HEK293 (cell line): ENCODE data around the gene CSRP1.
"Not testable (repeated sequence)": the region's sequence is repeated elsewhere in the genome, so short reads cannot be mapped to it uniquely, and the experiment has no call there.

Experiments
- CTCF ChIA-PET: fragments of 350-600 bp; formaldehyde crosslinking; extraction: SDS; loops from one replicate; lab custom pipeline; 2021; ENCODE audit warnings: antibody characterized with exemption; lab: Yijun Ruan, JAX
- POLR2A ChIA-PET: fragments of 300-600 bp; formaldehyde crosslinking; extraction: SDS; loops from one replicate; lab custom pipeline; 2020; ENCODE audit warnings: antibody characterized with exemption, inconsistent platforms; lab: Yijun Ruan, JAX
- H3K27ac ChIP-seq: fragments of 200-500 bp; sonication (Bioruptor generic); 2 replicates; pipeline ENCODE4 v1.5.1; 2014; ENCODE audit warnings: low read depth, low read length, control low read depth, inconsistent platforms; ENCODE audit errors: extremely low read depth
- H3K36me3 ChIP-seq, 2 experiments: fragments of 200-500 bp in 1 of 2; sonication (Bioruptor generic) in 1 of 2; 1 replicate in 1 of 2; 2 replicates in 1 of 2; pipeline ENCODE4 v1.5.1; 2014 to 2017; ENCODE audit warnings: inconsistent platforms in 2 of 2, low read length in 2 of 2; ENCODE audit not compliant: control insufficient read depth in 2 of 2, insufficient read depth in 1 of 2
- H3K4me1 ChIP-seq: fragments of 200-500 bp; sonication (Bioruptor generic); 2 replicates; pipeline ENCODE4 v1.5.1; 2014; ENCODE audit warnings: mild to moderate bottlenecking, low read length, inconsistent platforms; ENCODE audit not compliant: control insufficient read depth, insufficient read depth
- H3K4me3 ChIP-seq: 2 replicates; pipeline ENCODE4 v1.5.1; 2011; ENCODE audit warnings: low read depth, mild to moderate bottlenecking, control low read depth, low read length, moderate library complexity
- H3K9me3 ChIP-seq: fragments of 200-500 bp; sonication (Bioruptor generic); 2 replicates; pipeline ENCODE4 v1.5.1; 2014; ENCODE audit warnings: low read depth, low read length, inconsistent platforms; ENCODE audit not compliant: control insufficient read depth, insufficient read depth
- GLIS1 ChIP-seq: fragments of 450-650 bp; formaldehyde crosslinking; IDR thresholded peaks from 2 replicates; pipeline ENCODE4 v1.5.1; 2016; ENCODE audit warnings: missing biosample characterization, missing genetic modification characterization
- KLF1 ChIP-seq: fragments of 450-650 bp; formaldehyde crosslinking; IDR thresholded peaks from 2 replicates; pipeline ENCODE4 v1.5.1; 2016; ENCODE audit warnings: missing biosample characterization, missing genetic modification characterization
- TCF7L2 ChIP-seq: IDR thresholded peaks from 2 replicates; pipeline ENCODE4 v1.6.1; 2011; ENCODE audit warnings: low read depth, mild to moderate bottlenecking, inconsistent platforms, low read length, moderate library complexity, borderline replicate concordance
- ZBTB21 ChIP-seq: fragments of 450-650 bp; formaldehyde crosslinking; IDR thresholded peaks from 2 replicates; pipeline ENCODE4 v1.5.1; 2017; ENCODE audit warnings: missing biosample characterization, missing genetic modification characterization
- ZNF202 ChIP-seq: fragments of 450-650 bp; formaldehyde crosslinking; IDR thresholded peaks from 2 replicates; pipeline ENCODE4 v1.5.1; 2016; ENCODE audit warnings: missing biosample characterization, missing genetic modification characterization, borderline replicate concordance
- ZNF324 ChIP-seq: fragments of 450-650 bp; formaldehyde crosslinking; IDR thresholded peaks from 2 replicates; pipeline ENCODE4 v1.5.1; 2016; ENCODE audit warnings: missing biosample characterization, missing genetic modification characterization
- ZNF624 ChIP-seq: fragments of 450-650 bp; formaldehyde crosslinking; IDR thresholded peaks from 2 replicates; pipeline ENCODE4 v1.5.1; 2017; ENCODE audit warnings: missing biosample characterization, missing genetic modification characterization
- ZNF629 ChIP-seq: fragments of 450-650 bp; formaldehyde crosslinking; IDR thresholded peaks from 2 replicates; pipeline ENCODE4 v1.5.1; 2017; ENCODE audit warnings: missing biosample characterization, missing genetic modification characterization
- ZNF677 ChIP-seq: fragments of 450-650 bp; IDR thresholded peaks from 2 replicates; pipeline ENCODE4 v1.5.0; 2018; ENCODE audit warnings: missing biosample characterization, mild to moderate bottlenecking, missing genetic modification characterization, moderate library complexity
- TF ChIP-seq, protein P1 (sequence below): fragments of 450-650 bp; formaldehyde crosslinking; IDR thresholded peaks from 2 replicates; pipeline ENCODE4 v1.5.1; 2017; ENCODE audit warnings: missing biosample characterization, missing genetic modification characterization
- TF ChIP-seq, protein P2 (sequence below): fragments of 450-650 bp; formaldehyde crosslinking; IDR thresholded peaks from 2 replicates; pipeline ENCODE4 v1.5.1; 2017; ENCODE audit warnings: missing biosample characterization, missing genetic modification characterization
- TF ChIP-seq, protein P3 (sequence below): fragments of 450-650 bp; formaldehyde crosslinking; IDR thresholded peaks from 2 replicates; pipeline ENCODE4 v1.5.1; 2016; ENCODE audit warnings: missing biosample characterization, missing genetic modification characterization, low read depth
- TF ChIP-seq, protein P4 (sequence below): fragments of 450-650 bp; formaldehyde crosslinking; IDR thresholded peaks from 2 replicates; pipeline ENCODE4 v1.5.1; 2016; ENCODE audit warnings: missing biosample characterization, missing genetic modification characterization

Gene CSRP1

DNA sequence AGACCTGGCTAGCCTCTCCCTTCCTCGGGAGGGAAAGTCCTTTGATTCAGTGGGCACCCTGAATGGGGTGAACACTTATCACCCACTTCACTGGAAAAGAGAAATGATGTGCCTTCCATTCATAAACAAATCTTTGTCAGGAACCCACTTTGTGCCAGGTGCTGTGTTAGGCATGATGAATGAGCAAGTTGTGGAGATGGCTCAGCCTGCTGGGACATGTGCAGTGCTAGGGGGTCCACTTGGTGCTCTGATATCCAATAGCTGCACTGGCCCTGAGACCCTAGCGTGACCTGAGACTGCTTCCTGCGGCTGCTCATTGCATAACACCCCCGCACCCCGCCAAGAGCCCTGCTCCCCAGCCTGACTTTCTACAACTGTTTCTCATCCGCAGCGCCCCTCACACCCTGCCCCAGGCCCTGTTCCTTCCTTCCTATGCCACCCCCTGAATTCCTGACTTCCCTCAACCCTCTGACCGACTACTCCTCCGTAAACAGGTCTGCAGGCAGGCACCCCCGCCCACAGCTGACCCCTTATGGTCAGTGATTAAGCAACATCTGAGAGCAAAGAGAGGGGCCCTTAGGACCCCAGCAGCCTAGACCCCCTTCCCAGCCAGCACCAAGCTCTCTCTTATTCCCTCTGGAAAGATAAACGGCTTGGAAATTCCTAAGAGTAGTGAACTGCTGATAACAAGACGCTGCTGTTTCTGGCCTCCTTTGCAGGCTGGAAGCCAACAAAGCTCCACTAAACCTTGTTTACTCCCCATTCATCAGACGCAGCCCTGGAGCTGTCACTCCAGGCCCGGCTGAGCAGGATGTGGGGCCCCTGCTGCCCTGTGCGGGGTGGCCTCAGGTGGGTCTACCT is 12.9 kb downstream of the CSRP1 start (continued):
- TF ChIP-seq, protein P1, sequence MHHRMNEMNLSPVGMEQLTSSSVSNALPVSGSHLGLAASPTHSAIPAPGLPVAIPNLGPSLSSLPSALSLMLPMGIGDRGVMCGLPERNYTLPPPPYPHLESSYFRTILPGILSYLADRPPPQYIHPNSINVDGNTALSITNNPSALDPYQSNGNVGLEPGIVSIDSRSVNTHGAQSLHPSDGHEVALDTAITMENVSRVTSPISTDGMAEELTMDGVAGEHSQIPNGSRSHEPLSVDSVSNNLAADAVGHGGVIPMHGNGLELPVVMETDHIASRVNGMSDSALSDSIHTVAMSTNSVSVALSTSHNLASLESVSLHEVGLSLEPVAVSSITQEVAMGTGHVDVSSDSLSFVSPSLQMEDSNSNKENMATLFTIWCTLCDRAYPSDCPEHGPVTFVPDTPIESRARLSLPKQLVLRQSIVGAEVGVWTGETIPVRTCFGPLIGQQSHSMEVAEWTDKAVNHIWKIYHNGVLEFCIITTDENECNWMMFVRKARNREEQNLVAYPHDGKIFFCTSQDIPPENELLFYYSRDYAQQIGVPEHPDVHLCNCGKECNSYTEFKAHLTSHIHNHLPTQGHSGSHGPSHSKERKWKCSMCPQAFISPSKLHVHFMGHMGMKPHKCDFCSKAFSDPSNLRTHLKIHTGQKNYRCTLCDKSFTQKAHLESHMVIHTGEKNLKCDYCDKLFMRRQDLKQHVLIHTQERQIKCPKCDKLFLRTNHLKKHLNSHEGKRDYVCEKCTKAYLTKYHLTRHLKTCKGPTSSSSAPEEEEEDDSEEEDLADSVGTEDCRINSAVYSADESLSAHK (tag by site-specific recombination): no peak
- TF ChIP-seq ZNF202 (tag by site-specific recombination) (no peak), ZNF624 (no peak), ZNF324 (tag by site-specific recombination) (no peak), TCF7L2 (no peak)
- TF ChIP-seq, protein P2, sequence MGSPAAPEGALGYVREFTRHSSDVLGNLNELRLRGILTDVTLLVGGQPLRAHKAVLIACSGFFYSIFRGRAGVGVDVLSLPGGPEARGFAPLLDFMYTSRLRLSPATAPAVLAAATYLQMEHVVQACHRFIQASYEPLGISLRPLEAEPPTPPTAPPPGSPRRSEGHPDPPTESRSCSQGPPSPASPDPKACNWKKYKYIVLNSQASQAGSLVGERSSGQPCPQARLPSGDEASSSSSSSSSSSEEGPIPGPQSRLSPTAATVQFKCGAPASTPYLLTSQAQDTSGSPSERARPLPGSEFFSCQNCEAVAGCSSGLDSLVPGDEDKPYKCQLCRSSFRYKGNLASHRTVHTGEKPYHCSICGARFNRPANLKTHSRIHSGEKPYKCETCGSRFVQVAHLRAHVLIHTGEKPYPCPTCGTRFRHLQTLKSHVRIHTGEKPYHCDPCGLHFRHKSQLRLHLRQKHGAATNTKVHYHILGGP: no peak

DNA sequence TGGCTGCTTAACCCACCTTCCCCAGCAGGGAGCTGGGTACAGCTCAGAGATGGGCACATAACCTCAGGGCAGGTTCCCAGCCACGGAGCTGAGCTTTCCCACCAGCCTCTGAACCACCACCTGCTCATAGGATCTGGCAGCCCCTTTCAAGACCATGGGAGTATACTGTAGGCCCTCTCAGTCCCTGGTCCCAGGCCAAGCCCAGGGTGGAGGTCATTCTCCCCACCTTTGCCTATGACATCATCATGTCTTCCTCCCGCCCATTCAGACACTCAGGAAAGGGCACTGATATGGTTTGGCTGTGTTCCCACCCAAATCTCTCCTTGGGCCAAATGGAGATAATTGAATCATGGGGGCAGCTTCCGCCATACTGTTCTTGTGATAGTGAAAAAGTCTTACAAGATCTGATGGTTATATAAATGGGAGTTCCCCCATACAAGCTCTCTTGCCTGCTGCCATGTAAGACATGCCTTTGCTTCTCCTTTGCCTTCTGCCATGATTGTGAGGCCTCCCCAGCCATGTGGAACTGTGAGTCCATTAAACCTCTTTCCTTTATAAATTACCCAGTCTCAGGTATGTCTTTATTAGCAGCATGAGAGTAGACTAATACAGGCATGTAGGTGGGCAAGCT is 13.8 kb downstream of the CSRP1 start:
- TF ChIP-seq ZNF629: 0 out of 2 replicates have a peak, but pooled peaks have one; percentile 31
- TF ChIP-seq, protein P3, sequence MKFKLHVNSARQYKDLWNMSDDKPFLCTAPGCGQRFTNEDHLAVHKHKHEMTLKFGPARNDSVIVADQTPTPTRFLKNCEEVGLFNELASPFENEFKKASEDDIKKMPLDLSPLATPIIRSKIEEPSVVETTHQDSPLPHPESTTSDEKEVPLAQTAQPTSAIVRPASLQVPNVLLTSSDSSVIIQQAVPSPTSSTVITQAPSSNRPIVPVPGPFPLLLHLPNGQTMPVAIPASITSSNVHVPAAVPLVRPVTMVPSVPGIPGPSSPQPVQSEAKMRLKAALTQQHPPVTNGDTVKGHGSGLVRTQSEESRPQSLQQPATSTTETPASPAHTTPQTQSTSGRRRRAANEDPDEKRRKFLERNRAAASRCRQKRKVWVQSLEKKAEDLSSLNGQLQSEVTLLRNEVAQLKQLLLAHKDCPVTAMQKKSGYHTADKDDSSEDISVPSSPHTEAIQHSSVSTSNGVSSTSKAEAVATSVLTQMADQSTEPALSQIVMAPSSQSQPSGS (tag by site-specific recombination): peak; percentile 77
- 0 out of 2 replicates have a peak, but pooled peaks have one; percentile 34 for TF ChIP-seq ZBTB21
- TF ChIP-seq, protein P4, sequence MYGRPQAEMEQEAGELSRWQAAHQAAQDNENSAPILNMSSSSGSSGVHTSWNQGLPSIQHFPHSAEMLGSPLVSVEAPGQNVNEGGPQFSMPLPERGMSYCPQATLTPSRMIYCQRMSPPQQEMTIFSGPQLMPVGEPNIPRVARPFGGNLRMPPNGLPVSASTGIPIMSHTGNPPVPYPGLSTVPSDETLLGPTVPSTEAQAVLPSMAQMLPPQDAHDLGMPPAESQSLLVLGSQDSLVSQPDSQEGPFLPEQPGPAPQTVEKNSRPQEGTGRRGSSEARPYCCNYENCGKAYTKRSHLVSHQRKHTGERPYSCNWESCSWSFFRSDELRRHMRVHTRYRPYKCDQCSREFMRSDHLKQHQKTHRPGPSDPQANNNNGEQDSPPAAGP (tag by site-specific recombination): 0 out of 2 replicates have a peak, but pooled peaks have one; percentile 38
- TF ChIP-seq KLF1 (tag by site-specific recombination): peak; percentile 72
- H3K4me1 ChIP-seq, H3K36me3 ChIP-seq, H3K4me3 ChIP-seq, H3K9me3 ChIP-seq, H3K27ac ChIP-seq: not testable (repeated sequence)
- CTCF ChIA-PET: interaction anchor here (0.7 to 14.9 kb wide), 2 partner anchors 21 to 81 kb away, joined by 3 to 471 read pairs; no protein-coding TSS in a partner anchor
- POLR2A ChIA-PET: interaction anchor here (0.6 to 2.1 kb wide), 2 partner anchors 9 to 11 kb away, joined by 3 to 5 read pairs; no protein-coding TSS in a partner anchor

DNA sequence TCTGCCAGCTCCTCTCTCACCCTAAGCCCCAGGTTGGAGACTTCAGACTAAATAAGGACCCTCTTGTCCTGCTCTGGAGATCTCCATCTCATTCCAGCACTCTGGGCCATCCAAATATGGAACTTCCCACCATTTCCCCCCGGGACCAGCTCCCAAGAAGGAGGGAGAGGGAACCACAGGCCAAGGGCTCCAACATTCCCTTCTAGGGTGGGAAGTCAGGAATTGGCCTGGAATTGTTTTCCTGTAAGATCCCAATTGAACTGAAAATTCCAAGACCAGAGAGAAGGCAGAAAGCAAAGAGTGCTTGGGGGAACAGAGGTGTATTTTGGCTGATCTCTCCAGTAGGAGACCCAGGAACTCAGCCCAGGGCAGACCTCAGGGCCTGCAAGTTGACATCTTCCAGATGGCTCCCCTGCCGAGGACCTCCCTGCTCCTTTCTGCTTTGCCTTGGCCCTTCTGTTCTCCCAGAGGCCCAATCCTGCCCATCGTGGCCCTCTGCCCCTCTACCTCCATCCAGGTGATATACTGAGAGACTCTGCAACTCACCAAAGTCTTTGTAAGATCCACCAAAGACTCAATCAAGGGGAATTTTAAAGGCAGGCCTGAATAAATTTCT is 14.9 kb downstream of the CSRP1 start:
- H3K27ac ChIP-seq: no peak overlapping the region
- CTCF ChIA-PET: interaction anchor here (1.0 to 14.9 kb wide), 3 partner anchors 10 to 40 kb away, joined by 4 to 471 read pairs (median 23); no protein-coding TSS in a partner anchor
- no peaks in the 10 kb centered on the region for H3K9me3 ChIP-seq
- no peaks in the 10 kb centered on the region for H3K4me1 ChIP-seq
- POLR2A ChIA-PET: interaction anchor here (0.8 to 2.1 kb wide), 3 partner anchors 10 to 23 kb away, joined by 3 to 5 read pairs (median 3); partner anchors contain the start of gene PHLDA3
- no peaks in the 10 kb centered on the region for H3K36me3 ChIP-seq
- H3K4me3 ChIP-seq: no peak overlapping the region
- peak; percentile 67 for TF ChIP-seq GLIS1 (tag by site-specific recombination)
- no peak for TF ChIP-seq ZNF677
